ENCODE data around the gene MYO3B. TPM values are rescaled to one million over a fixed set of nuclear protein-coding genes. Genes with fewer than 3 reads are reported as not detected.

MYO3B gene
- total RNA-seq, 2 donors from 2014 or later: 2.0 to 4.7 TPM

DNA sequence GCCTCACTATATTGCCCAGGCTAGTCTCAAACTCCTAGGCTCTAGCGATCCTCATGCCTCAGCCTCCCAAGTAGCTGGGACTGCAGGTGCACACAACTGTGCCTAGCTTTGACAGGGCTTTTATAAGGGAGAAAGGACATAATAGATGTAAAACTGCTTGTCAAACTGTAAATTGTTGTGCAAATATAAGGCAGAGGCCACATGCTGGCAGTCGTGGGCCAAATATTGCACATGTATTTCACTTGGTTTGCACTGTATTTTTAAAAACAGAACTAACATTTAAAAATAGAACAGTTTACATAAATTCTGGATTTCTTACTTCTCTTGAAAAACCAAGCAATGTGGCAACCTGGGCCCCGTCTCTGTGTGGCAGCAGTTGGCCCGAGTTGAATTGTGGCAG, 31.2 kb upstream of the MYO3B start:
- intact Hi-C loops (cut with DNase I): no loop called here
- Histone ChIP-seq H3K4me1 (no peaks in the 10 kb centered on the region), H3K4me3 (no peak overlapping the region), H3K36me3 (replicated peaks in 1 of 2; ENCODE audit: insufficient read depth in 1 of 2, low read depth in 2 of 2) (no peaks in the 10 kb centered on the region), H3K27me3 (no peaks in the 10 kb centered on the region), H3K27ac (no peak overlapping the region), H3K9me3 (no peaks in the 10 kb centered on the region)
- 63 to 64% methylated on average over 4 of the region's 4 CpGs for WGBS, 2 donors
- DNase-seq (no peak), ATAC-seq (no peak)
- TF ChIP-seq POLR2A (IDR thresholded peaks at IDR 0.05) (no peak), CTCF (IDR thresholded peaks at IDR 0.05) (no peak)

DNA sequence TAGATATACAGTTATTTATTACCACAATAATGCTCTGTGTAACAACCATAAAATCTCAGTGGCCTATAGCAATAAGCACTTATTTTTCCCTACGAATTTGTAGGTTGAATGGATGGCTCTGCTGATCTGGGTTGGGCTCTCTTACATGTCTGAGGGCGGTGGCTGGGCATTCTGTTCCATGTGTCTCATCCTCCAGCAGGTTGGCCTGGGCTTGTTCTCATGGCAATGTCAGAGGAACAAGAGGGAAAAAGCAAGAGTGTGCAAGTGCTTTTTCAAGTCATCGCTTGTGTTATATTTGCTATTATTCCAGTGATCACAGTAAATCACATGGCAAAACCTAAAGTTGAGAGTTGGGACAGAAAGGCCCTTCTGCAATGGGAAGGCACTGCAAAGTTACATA, 30.4 kb upstream of the MYO3B start:
- no peak for ATAC-seq
- intact Hi-C loops (cut with DNase I): no loop called here
- no peaks in the 10 kb centered on the region for H3K9me3 ChIP-seq
- H3K36me3 ChIP-seq (replicated peaks in 1 of 2; ENCODE audit: insufficient read depth in 1 of 2, low read depth in 2 of 2): no peaks in the 10 kb centered on the region
- no peak overlapping the region for H3K27ac ChIP-seq
- no peaks in the 10 kb centered on the region for H3K27me3 ChIP-seq
- H3K4me3 ChIP-seq: no peak overlapping the region
- WGBS, 2 donors: 68 to 75% methylated on average over 3 of the region's 3 CpGs
- TF ChIP-seq POLR2A (IDR thresholded peaks at IDR 0.05) (no peak), CTCF (IDR thresholded peaks at IDR 0.05) (no peak)
- no peaks in the 10 kb centered on the region for H3K4me1 ChIP-seq
- DNase-seq: no peak

GRCh38 chr2:170148161-170148560, 29.8 kb upstream of the MYO3B start:
- ATAC-seq: no peak

DNA sequence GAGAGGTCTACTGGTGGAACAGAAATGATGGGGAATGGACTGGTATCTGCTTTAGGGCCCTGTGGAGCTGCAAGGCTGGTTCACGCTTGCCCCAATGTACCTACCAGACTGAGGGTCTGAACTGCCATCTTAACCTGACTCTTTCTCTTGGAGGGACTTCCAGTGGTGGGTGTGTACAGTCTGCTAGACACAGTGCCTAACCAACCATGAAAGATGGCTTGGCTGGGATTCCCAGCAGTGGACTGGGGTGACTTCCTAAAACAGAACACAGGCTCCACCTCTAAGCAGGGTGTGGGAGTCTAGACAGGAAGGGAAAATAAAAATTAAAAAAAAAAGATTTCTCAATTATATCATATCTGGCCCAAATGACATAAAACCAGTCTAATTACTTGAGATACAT, 25.5 kb upstream of the MYO3B start:
- Histone ChIP-seq H3K36me3 (replicated peaks in 1 of 2; ENCODE audit: insufficient read depth in 1 of 2, low read depth in 2 of 2) (no peaks in the 10 kb centered on the region), H3K9me3 (no peaks in the 10 kb centered on the region), H3K27ac (no peak overlapping the region), H3K27me3 (no peaks in the 10 kb centered on the region), H3K4me3 (no peak overlapping the region), H3K4me1 (peaks cover 6% of the 10 kb centered on the region)
- TF ChIP-seq CTCF (IDR thresholded peaks at IDR 0.05) (no peak), POLR2A (IDR thresholded peaks at IDR 0.05) (no peak)
- intact Hi-C loops (cut with DNase I): no loop called here
- ATAC-seq (no peak), DNase-seq (no peak)
- 91 to 96% methylated on average over 1 of the region's 1 CpG for WGBS, 2 donors

More at GRCh38 chr2:170148161-170148560, 29.8 kb upstream of the MYO3B start:
- Histone ChIP-seq H3K27ac (no peak overlapping the region), H3K4me3 (no peak overlapping the region), H3K36me3 (replicated peaks in 1 of 2; ENCODE audit: insufficient read depth in 1 of 2, low read depth in 2 of 2) (no peaks in the 10 kb centered on the region), H3K27me3 (no peaks in the 10 kb centered on the region), H3K4me1 (no peaks in the 10 kb centered on the region), H3K9me3 (no peaks in the 10 kb centered on the region)
- no peak for DNase-seq
- intact Hi-C loops (cut with DNase I): no loop called here
- TF ChIP-seq POLR2A (IDR thresholded peaks at IDR 0.05): no peak
- no peak for TF ChIP-seq CTCF (IDR thresholded peaks at IDR 0.05)

GRCh38 chr2:170155022-170155722, 22.8 kb upstream of the MYO3B start:
- DNase-seq: no peak
- Histone ChIP-seq H3K9me3 (no peaks in the 10 kb centered on the region), H3K27me3 (no peaks in the 10 kb centered on the region), H3K27ac (no peak overlapping the region), H3K36me3 (replicated peaks in 1 of 2; ENCODE audit: insufficient read depth in 1 of 2, low read depth in 2 of 2) (no peaks in the 10 kb centered on the region), H3K4me1 (peaks cover 6% of the 10 kb centered on the region), H3K4me3 (no peak overlapping the region)
- intact Hi-C loops (cut with DNase I): no loop called here
- ATAC-seq: no peak
- 30 to 39% methylated on average over 8 of the region's 8 CpGs for WGBS, 2 donors
- TF ChIP-seq POLR2A (IDR thresholded peaks at IDR 0.05) (no peak), CTCF (IDR thresholded peaks at IDR 0.05) (no peak)

All from body of pancreas (tissue), 4 donors.